ENCODE data around the gene C16orf74. TPM values are rescaled to one million over a fixed set of nuclear protein-coding genes. Genes with fewer than 3 reads are reported as not detected.
A peak's percentile ranks its signal among the peaks of the same experiment; 100 is the strongest.

The C16orf74 gene
- total and polyA plus RNA-seq, 5 donors from 2014 or later: 5.5 to 41.6 (median 26.2) TPM

DNA sequence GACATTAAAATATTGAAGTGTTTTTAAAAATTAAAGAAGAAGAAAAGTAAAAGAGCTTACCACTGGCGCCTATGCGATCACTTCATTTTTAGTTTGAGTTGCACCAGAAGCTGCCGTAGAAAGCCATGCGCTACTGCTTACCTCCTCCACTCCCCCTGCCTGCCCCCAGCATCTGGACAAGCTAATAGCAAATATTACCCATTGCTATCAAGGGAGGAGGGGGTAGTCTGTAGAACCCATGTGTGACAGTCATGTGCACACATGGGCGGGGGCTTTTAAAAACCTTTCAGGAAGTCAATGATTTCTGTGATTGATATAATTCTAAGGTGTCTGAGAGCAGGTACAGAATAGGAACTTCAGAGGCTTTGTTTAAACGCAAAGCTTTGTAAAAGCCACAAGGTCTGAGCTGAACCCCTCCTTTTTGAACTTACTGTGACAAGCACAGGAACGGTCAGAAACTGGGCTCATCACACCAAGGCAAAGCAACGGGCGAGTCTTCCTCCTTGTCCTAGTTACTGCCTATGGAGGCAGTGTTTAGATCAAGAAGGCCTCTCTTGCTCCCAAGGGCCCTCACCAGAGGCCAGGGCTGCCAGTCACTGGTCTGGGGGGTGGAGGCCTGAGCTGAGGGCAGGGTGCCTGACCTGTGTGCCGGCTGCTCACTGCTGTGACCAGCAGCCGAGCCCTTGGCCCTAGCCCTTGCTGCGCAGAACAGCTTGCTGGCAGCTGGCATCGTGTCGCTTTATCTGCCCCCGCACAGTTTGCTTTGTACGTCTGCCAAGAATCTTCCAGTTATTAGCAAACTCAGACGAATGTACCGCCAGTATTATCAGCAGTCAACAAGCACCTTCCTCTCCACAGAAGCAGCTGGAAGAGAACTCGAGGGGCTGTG, 77.1 kb downstream of the C16orf74 start:
- Mint-ChIP-seq H3K4me1 (peaks cover 0 to 5% (median 2%) of the 10 kb centered on the region in 4 donors), H3K9me3 (no peaks in the 10 kb centered on the region), H3K4me3 (no peak overlapping the region), H3K36me3 (peaks cover 28% of the 10 kb centered on the region), H3K27ac (peak overlapping the region in 1 of 3 donors; percentile 68), H3K27me3 (no peaks in the 10 kb centered on the region)
- no peak for ATAC-seq (ENCODE audit: low read depth in 2 of 2)
- H3K4me1 ChIP-seq (ENCODE audit: control insufficient read depth, insufficient read depth, low read length, poor library complexity, severe bottlenecking): no peaks in the 10 kb centered on the region
- no peak overlapping the region for H3K4me3 ChIP-seq (ENCODE audit: low read depth, low read length)
- DNase-seq: no peak
- no peak overlapping the region for H3K27ac ChIP-seq (ENCODE audit: insufficient read depth, low read length, poor library complexity, severe bottlenecking)
- H3K9me3 ChIP-seq (ENCODE audit: control insufficient read depth in 2 of 2, low read length in 2 of 2): no peaks in the 10 kb centered on the region
- peaks cover 45% of the 10 kb centered on the region for H3K36me3 ChIP-seq (ENCODE audit: control insufficient read depth, insufficient read depth, low read length)
- H3K27me3 ChIP-seq (ENCODE audit: control insufficient read depth, insufficient read depth, low read length): no peaks in the 10 kb centered on the region

DNA sequence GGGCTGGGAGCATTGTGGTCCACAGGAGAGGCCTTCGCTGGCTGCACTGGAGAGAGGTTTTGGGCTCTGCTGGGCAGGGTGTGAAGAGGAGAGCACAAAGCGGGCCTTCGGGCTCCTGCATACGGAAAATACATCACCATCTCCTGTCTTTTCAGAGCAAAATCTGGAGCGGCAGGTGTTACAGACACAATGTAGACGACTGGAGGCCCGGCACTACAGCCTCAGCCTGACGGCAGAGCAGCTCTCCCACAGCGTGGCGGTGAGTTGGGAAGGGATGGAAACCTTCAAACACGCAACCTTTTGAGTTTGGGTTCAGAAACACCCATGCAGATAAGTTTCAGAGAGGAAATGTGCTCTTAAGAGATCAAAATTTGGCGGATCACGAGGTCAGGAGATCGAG, 80.1 kb downstream of the C16orf74 start:
- Histone ChIP-seq H3K27ac (ENCODE audit: insufficient read depth, low read length, poor library complexity, severe bottlenecking) (no peak overlapping the region), H3K4me1 (ENCODE audit: control insufficient read depth, insufficient read depth, low read length, poor library complexity, severe bottlenecking) (no peaks in the 10 kb centered on the region), H3K9me3 (ENCODE audit: control insufficient read depth in 2 of 2, low read length in 2 of 2) (no peaks in the 10 kb centered on the region), H3K27me3 (ENCODE audit: control insufficient read depth, insufficient read depth, low read length) (no peaks in the 10 kb centered on the region), H3K4me3 (ENCODE audit: low read depth, low read length) (no peak overlapping the region), H3K36me3 (ENCODE audit: control insufficient read depth, insufficient read depth, low read length) (peaks cover 50% of the 10 kb centered on the region)
- Mint-ChIP-seq H3K27ac (no peak overlapping the region), H3K4me1 (peaks cover 0 to 5% (median 2%) of the 10 kb centered on the region in 4 donors), H3K4me3 (no peak overlapping the region), H3K27me3 (no peaks in the 10 kb centered on the region), H3K9me3 (no peaks in the 10 kb centered on the region), H3K36me3 (peaks cover 32% of the 10 kb centered on the region)
- ATAC-seq (ENCODE audit: low read depth in 2 of 2): no peak
- no peak for DNase-seq

DNA sequence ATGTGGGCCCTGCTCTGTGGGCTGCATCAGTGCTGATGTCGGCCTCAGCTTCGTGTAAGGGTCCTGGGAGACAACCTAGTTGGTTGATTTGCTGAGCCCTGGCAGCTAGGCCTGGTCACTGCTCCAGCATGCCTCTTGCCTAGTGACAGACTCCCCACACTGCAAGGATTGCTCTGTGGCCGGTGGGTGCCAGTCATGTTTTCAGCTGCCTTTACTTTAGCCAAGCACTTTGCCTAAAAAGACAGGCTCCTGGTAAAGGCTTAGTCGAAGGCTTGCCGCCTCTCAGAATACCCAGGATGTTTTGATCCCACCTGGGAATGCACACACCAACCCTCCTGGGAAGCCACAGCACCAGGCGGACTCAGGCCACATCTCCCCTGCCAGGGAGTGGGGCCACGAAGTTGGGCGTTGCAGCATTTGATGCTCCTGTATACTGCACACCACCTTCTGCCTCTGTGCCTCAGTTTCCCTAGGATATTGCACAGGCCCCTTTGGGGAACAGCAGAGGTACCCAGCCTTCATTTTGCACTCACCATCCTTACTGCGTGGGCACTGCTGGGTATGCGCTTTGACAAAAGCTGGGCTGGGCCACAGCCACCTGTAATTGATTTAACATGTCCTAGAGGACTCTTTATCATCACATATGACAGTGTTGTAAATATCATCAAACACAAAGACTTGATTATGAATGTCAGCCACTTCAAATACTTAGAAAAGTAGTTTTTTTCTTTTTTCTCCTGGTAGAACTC, 82.0 kb downstream of the C16orf74 start:
- Histone ChIP-seq H3K4me3 (ENCODE audit: low read depth, low read length) (no peak overlapping the region), H3K27ac (ENCODE audit: insufficient read depth, low read length, poor library complexity, severe bottlenecking) (no peak overlapping the region), H3K9me3 (ENCODE audit: control insufficient read depth in 2 of 2, low read length in 2 of 2) (no peaks in the 10 kb centered on the region), H3K36me3 (ENCODE audit: control insufficient read depth, insufficient read depth, low read length) (peaks cover 53% of the 10 kb centered on the region), H3K4me1 (ENCODE audit: control insufficient read depth, insufficient read depth, low read length, poor library complexity, severe bottlenecking) (no peaks in the 10 kb centered on the region), H3K27me3 (ENCODE audit: control insufficient read depth, insufficient read depth, low read length) (no peaks in the 10 kb centered on the region)
- Mint-ChIP-seq H3K27me3 (no peaks in the 10 kb centered on the region), H3K9me3 (no peaks in the 10 kb centered on the region), H3K4me3 (no peak overlapping the region), H3K27ac (no peak overlapping the region), H3K36me3 (peaks cover 37% of the 10 kb centered on the region), H3K4me1 (peaks cover 0 to 5% (median 0%) of the 10 kb centered on the region in 4 donors)
- DNase-seq: no peak
- ATAC-seq (ENCODE audit: low read depth in 2 of 2): no peak

DNA sequence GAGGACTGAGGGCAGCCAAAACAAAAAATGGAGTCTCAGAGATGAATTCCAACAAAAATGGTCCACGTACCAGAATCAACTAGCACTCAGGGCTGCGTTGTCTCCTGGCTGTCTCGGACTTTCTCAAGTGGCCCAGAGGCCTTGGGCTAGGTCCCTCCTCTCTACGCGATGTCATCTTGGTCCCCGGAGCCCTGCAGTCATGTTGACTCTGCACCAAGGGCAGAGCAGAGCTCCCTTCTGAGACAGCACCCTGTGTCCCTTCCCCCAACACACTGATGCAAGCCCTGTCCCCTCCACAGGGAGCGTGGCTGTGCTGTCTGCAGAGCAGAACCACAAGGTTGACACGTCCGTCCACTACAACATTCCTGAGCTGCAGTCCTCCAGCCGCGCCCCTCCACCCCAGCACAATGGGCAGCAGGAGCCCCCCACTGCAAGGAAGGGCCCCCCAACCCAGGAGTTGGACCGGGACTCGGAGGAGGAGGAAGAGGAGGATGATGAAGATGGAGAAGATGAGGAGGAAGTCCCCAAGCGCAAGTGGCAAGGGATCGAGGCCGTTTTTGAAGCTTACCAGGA, 83.0 kb downstream of the C16orf74 start:
- H3K27me3 ChIP-seq (ENCODE audit: control insufficient read depth, insufficient read depth, low read length): no peaks in the 10 kb centered on the region
- H3K9me3 Mint-ChIP-seq: no peaks in the 10 kb centered on the region
- peak overlapping the region in 1 of 3 donors; percentile 86 for H3K27ac Mint-ChIP-seq
- H3K27ac ChIP-seq (ENCODE audit: insufficient read depth, low read length, poor library complexity, severe bottlenecking): no peak overlapping the region
- no peak overlapping the region for H3K4me3 Mint-ChIP-seq
- H3K4me1 Mint-ChIP-seq: peaks cover 0 to 5% (median 0%) of the 10 kb centered on the region in 4 donors
- H3K36me3 ChIP-seq (ENCODE audit: control insufficient read depth, insufficient read depth, low read length): peaks cover 54% of the 10 kb centered on the region
- ATAC-seq (ENCODE audit: low read depth in 2 of 2) (no peak), DNase-seq (no peak)
- no peaks in the 10 kb centered on the region for H3K27me3 Mint-ChIP-seq
- H3K9me3 ChIP-seq (ENCODE audit: control insufficient read depth in 2 of 2, low read length in 2 of 2): no peaks in the 10 kb centered on the region
- H3K4me1 ChIP-seq (ENCODE audit: control insufficient read depth, insufficient read depth, low read length, poor library complexity, severe bottlenecking): no peaks in the 10 kb centered on the region
- peaks cover 37% of the 10 kb centered on the region for H3K36me3 Mint-ChIP-seq
- no peak overlapping the region for H3K4me3 ChIP-seq (ENCODE audit: low read depth, low read length)

DNA sequence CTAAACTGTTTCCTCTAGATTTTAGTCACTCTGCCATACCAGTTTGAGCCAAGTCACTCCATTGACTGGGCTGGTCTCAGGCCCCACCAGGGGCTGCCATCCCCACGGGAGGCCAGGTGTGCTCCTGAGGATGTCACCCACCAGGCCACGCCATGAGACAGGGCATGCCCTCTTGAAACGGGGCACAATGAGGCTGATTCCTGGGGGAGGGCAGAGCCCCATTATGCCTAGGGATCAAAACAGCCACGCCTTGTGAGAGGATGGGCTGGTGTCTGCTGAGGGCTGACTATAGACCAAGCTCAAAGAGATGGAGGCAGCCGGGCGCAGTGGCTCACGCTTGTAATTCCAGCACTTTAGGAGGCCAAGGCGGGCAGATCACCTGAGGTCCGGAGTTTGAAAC, 83.6 kb downstream of the C16orf74 start:
- Mint-ChIP-seq H3K27ac (no peak overlapping the region), H3K9me3 (no peaks in the 10 kb centered on the region), H3K4me1 (peaks cover 0 to 5% (median 0%) of the 10 kb centered on the region in 4 donors), H3K4me3 (no peak overlapping the region), H3K36me3 (peaks cover 33% of the 10 kb centered on the region), H3K27me3 (no peaks in the 10 kb centered on the region)
- Histone ChIP-seq H3K4me3 (ENCODE audit: low read depth, low read length) (no peak overlapping the region), H3K27ac (ENCODE audit: insufficient read depth, low read length, poor library complexity, severe bottlenecking) (no peak overlapping the region), H3K27me3 (ENCODE audit: control insufficient read depth, insufficient read depth, low read length) (no peaks in the 10 kb centered on the region), H3K36me3 (ENCODE audit: control insufficient read depth, insufficient read depth, low read length) (peaks cover 52% of the 10 kb centered on the region), H3K4me1 (ENCODE audit: control insufficient read depth, insufficient read depth, low read length, poor library complexity, severe bottlenecking) (no peaks in the 10 kb centered on the region), H3K9me3 (ENCODE audit: control insufficient read depth in 2 of 2, low read length in 2 of 2) (no peaks in the 10 kb centered on the region)
- DNase-seq (no peak), ATAC-seq (ENCODE audit: low read depth in 2 of 2) (no peak)

DNA sequence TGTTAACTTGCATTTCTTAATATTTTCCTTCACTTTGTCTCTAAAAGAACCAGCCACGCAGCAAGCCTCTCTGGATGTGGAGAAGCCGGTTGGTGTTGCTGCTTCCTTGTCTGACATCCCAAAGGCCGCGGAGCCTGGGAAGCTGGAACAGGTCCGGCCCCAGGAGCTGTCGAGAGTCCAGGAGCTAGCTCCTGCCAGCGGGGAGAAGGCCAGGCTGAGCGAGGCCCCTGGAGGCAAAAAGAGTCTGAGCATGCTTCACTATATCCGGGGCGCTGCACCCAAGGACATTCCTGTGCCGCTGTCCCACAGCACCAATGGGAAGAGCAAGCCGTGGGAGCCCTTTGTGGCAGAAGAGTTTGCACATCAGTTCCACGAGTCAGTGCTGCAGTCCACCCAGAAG, 85.0 kb downstream of the C16orf74 start:
- Histone ChIP-seq H3K4me1 (ENCODE audit: control insufficient read depth, insufficient read depth, low read length, poor library complexity, severe bottlenecking) (no peaks in the 10 kb centered on the region), H3K4me3 (ENCODE audit: low read depth, low read length) (no peak overlapping the region), H3K36me3 (ENCODE audit: control insufficient read depth, insufficient read depth, low read length) (peaks cover 46% of the 10 kb centered on the region), H3K27me3 (ENCODE audit: control insufficient read depth, insufficient read depth, low read length) (no peaks in the 10 kb centered on the region), H3K27ac (ENCODE audit: insufficient read depth, low read length, poor library complexity, severe bottlenecking) (no peak overlapping the region), H3K9me3 (ENCODE audit: control insufficient read depth in 2 of 2, low read length in 2 of 2) (no peaks in the 10 kb centered on the region)
- Mint-ChIP-seq H3K4me1 (peaks cover 0 to 4% (median 0%) of the 10 kb centered on the region in 4 donors), H3K9me3 (no peaks in the 10 kb centered on the region), H3K36me3 (peaks cover 29% of the 10 kb centered on the region), H3K4me3 (no peak overlapping the region), H3K27me3 (no peaks in the 10 kb centered on the region), H3K27ac (peak overlapping the region in 1 of 3 donors; percentile 86)
- ATAC-seq (ENCODE audit: low read depth in 2 of 2) (no peak), DNase-seq (no peak)

DNA sequence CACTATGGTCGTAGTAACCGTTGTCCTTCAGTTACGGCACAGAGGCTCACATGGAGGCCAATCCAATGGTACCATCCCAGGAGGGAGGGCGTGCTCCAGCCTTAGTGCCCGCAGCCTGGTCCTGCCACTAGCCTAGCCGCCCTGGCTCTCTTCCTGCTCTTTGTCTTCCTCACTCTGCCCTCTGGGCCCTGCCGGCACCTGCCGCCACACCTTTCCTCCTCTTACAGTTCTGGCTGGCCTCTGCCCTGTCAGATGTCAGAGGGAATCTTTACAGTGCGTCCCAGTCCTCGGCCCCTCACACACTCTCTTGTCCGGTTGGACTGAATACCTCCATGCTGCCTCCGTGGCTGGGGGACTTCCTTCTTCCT, 85.5 kb downstream of the C16orf74 start:
- Histone ChIP-seq H3K36me3 (ENCODE audit: control insufficient read depth, insufficient read depth, low read length) (peaks cover 42% of the 10 kb centered on the region), H3K9me3 (ENCODE audit: control insufficient read depth in 2 of 2, low read length in 2 of 2) (no peaks in the 10 kb centered on the region), H3K27ac (ENCODE audit: insufficient read depth, low read length, poor library complexity, severe bottlenecking) (no peak overlapping the region), H3K27me3 (ENCODE audit: control insufficient read depth, insufficient read depth, low read length) (no peaks in the 10 kb centered on the region), H3K4me3 (ENCODE audit: low read depth, low read length) (no peak overlapping the region), H3K4me1 (ENCODE audit: control insufficient read depth, insufficient read depth, low read length, poor library complexity, severe bottlenecking) (no peaks in the 10 kb centered on the region)
- peak overlapping the region in 1 of 3 donors; percentile 55 for H3K27ac Mint-ChIP-seq
- ATAC-seq (ENCODE audit: low read depth in 2 of 2): no peak
- H3K27me3 Mint-ChIP-seq: no peaks in the 10 kb centered on the region
- H3K36me3 Mint-ChIP-seq: peaks cover 23% of the 10 kb centered on the region
- DNase-seq: no peak
- peaks cover 0 to 3% (median 0%) of the 10 kb centered on the region in 4 donors for H3K4me1 Mint-ChIP-seq
- H3K4me3 Mint-ChIP-seq: no peak overlapping the region
- H3K9me3 Mint-ChIP-seq: no peaks in the 10 kb centered on the region

Data from CD4-positive, CD25-positive, alpha-beta regulatory T cell (primary cell).